SU-DHL-6 (cell line): ENCODE measurements around the gene PDP2.

Source experiments
- H2AFZ ChIP-seq: fragments of 200-600 bp; sonication (generic); 2 replicates; pipeline ENCODE4 v1.6.1; 2014; ENCODE audit warnings: low read depth, mild to moderate bottlenecking, moderate library complexity, mixed read lengths, antibody characterized with exemption, low read length; ENCODE audit not compliant: severe bottlenecking
- H3F3A ChIP-seq: fragments of 200-600 bp; shearing (Covaris generic); 2 replicates; pipeline ENCODE4 v1.6.0; 2016; ENCODE audit warnings: antibody characterized with exemption, mild to moderate bottlenecking; ENCODE audit not compliant: insufficient read depth
- H3K27ac ChIP-seq: fragments of 200-600 bp; sonication (generic); 2 replicates; pipeline ENCODE4 v1.5.1; 2016; ENCODE audit warnings: low read depth, mild to moderate bottlenecking, low read length, moderate library complexity, mixed read lengths
- H3K27me3 ChIP-seq: fragments of 200-600 bp; sonication (generic), shearing (Covaris generic); 2 replicates; pipeline ENCODE4 v1.6.0; 2014; ENCODE audit warnings: mild to moderate bottlenecking, low read length
- H3K36me3 ChIP-seq: fragments of 200-600 bp; sonication (generic); 2 replicates; pipeline ENCODE4 v1.6.1; 2014; ENCODE audit warnings: mild to moderate bottlenecking, low read length, mixed read lengths
- H3K4me2 ChIP-seq: fragments of 300-600, 200-600 bp; shearing (Covaris generic), sonication (generic); 2 replicates; pipeline ENCODE4 v1.6.0; 2014; ENCODE audit warnings: low read length, low read depth, mild to moderate bottlenecking; ENCODE audit not compliant: poor library complexity, severe bottlenecking
- H3K4me3 ChIP-seq: fragments of 200-600 bp; sonication (generic); 2 replicates; pipeline ENCODE4 v1.5.1; 2014; ENCODE audit warnings: antibody characterized with exemption, low read length, mild to moderate bottlenecking, mixed read lengths; ENCODE audit not compliant: insufficient read depth, poor library complexity, severe bottlenecking
- H3K79me2 ChIP-seq: fragments of 200-600 bp; sonication (generic); 2 replicates; pipeline ENCODE4 v1.6.1; 2014; ENCODE audit warnings: mild to moderate bottlenecking, low read length, moderate library complexity; ENCODE audit not compliant: insufficient read depth
- H3K9ac ChIP-seq: fragments of 200-600 bp; sonication (generic); 2 replicates; pipeline ENCODE4 v1.7.0; 2014; ENCODE audit warnings: mild to moderate bottlenecking, low read length
- H3K9me2 ChIP-seq: fragments of 200-600 bp; sonication (generic); replicated peaks from 2 replicates; pipeline ENCODE4 v1.6.1; 2014; ENCODE audit warnings: low read length; ENCODE audit not compliant: insufficient read depth
- H3K9me3 ChIP-seq: fragments of 200-600 bp; sonication (generic); 2 replicates; pipeline ENCODE4 v1.6.1; 2014; ENCODE audit warnings: low read length, mixed read lengths; ENCODE audit not compliant: insufficient read depth
- H4K20me1 ChIP-seq: fragments of 200-600 bp; sonication (generic); 2 replicates; pipeline ENCODE4 v1.6.1; 2014; ENCODE audit warnings: low read depth, mild to moderate bottlenecking, antibody characterized with exemption, low read length, moderate library complexity, mixed read lengths
- CTCF ChIP-seq: fragments of 200-600 bp; sonication (generic); IDR thresholded peaks from one replicate; pipeline ENCODE4 v1.5.1; 2017; ENCODE audit warnings: antibody characterized with exemption, mild to moderate bottlenecking, low read length, moderate library complexity; ENCODE audit not compliant: insufficient read depth, poor library complexity, severe bottlenecking
- EZH2phosphoT487 ChIP-seq: fragments of 200-600 bp; sonication (generic), shearing (Covaris generic); conservative IDR thresholded peaks from 2 replicates; pipeline ENCODE4 v1.6.1; 2018; ENCODE audit warnings: mild to moderate bottlenecking, antibody characterized with exemption, low read length, moderate library complexity, mixed read lengths

PDP2 gene

GRCh38 chr16:66843191-66843590, 37.1 kb upstream of the PDP2 start:
- Histone ChIP-seq H4K20me1 (no peaks in the 10 kb centered on the region), H3K4me3 (no peak overlapping the region), H3K27me3 (no peaks in the 10 kb centered on the region), H3K9me3 (no peaks in the 10 kb centered on the region), H3K4me2 (no peak overlapping the region), H3F3A (no peaks in the 10 kb centered on the region), H3K36me3 (no peaks in the 10 kb centered on the region), H3K79me2 (no peaks in the 10 kb centered on the region), H2AFZ (no peak overlapping the region), H3K27ac (no peak overlapping the region), H3K9me2 (no peaks in the 10 kb centered on the region), H3K9ac (no peak overlapping the region)
- TF ChIP-seq EZH2phosphoT487 = no peak
- no peak for TF ChIP-seq CTCF

GRCh38 chr16:66844009-66844341, 36.3 kb upstream of the PDP2 start:
- Histone ChIP-seq H2AFZ (no peak overlapping the region), H3K27me3 (no peaks in the 10 kb centered on the region), H3F3A (no peaks in the 10 kb centered on the region), H3K9ac (no peak overlapping the region), H3K36me3 (no peaks in the 10 kb centered on the region), H3K27ac (no peak overlapping the region), H3K4me3 (no peak overlapping the region), H3K9me3 (no peaks in the 10 kb centered on the region), H3K79me2 (no peaks in the 10 kb centered on the region), H3K4me2 (no peak overlapping the region), H4K20me1 (no peaks in the 10 kb centered on the region), H3K9me2 (no peaks in the 10 kb centered on the region)
- no peak for TF ChIP-seq CTCF

- TF ChIP-seq CTCF (no peak), EZH2phosphoT487 (no peak)
- Histone ChIP-seq H3K9ac (no peak within 1 kb of the TSS), H3F3A (no peaks in the 10 kb centered on the region), H3K9me3 (no peaks in the 10 kb centered on the region), H3K27me3 (no peaks in the 10 kb centered on the region), H3K4me2 (no peak within 1 kb of the TSS), H3K79me2 (no peaks in the 10 kb centered on the region), H3K36me3 (no peaks in the 10 kb centered on the region), H3K4me3 (no peak within 1 kb of the TSS), H3K9me2 (no peaks in the 10 kb centered on the region), H4K20me1 (no peaks in the 10 kb centered on the region), H3K27ac (no peak within 1 kb of the TSS), H2AFZ (no peak within 1 kb of the TSS)
These were observed 35.8 kb upstream of the PDP2 start, which contains the start of gene CA7 for GRCh38 chr16:66844342-66845079. TSS of gene CA7 (plus strand) at chr16:66844414. CDS start at chr16:66844488, 74 bp downstream.

GRCh38 chr16:66845080-66845410, 35.3 kb upstream of the PDP2 start:
- H3K4me2 ChIP-seq = no peak overlapping the region
- no peak overlapping the region for H2AFZ ChIP-seq

More at GRCh38 chr16:66845080-66845410, 35.3 kb upstream of the PDP2 start:
- Histone ChIP-seq H3K9me3 (no peaks in the 10 kb centered on the region), H3F3A (no peaks in the 10 kb centered on the region), H3K9ac (no peak overlapping the region), H3K36me3 (no peaks in the 10 kb centered on the region), H4K20me1 (no peaks in the 10 kb centered on the region), H3K4me3 (no peak overlapping the region), H3K27ac (no peak overlapping the region), H3K79me2 (no peaks in the 10 kb centered on the region), H3K27me3 (no peaks in the 10 kb centered on the region), H3K9me2 (no peaks in the 10 kb centered on the region)
- TF ChIP-seq CTCF (no peak), EZH2phosphoT487 (no peak)
